ENCODE data around the gene LRBA. TPM values are rescaled to one million over a fixed set of nuclear protein-coding genes. Genes with fewer than 3 reads are reported as not detected.

The LRBA gene
- total and polyA plus RNA-seq, 7 donors, result 16.8 to 184 (median 91.1) TPM

DNA sequence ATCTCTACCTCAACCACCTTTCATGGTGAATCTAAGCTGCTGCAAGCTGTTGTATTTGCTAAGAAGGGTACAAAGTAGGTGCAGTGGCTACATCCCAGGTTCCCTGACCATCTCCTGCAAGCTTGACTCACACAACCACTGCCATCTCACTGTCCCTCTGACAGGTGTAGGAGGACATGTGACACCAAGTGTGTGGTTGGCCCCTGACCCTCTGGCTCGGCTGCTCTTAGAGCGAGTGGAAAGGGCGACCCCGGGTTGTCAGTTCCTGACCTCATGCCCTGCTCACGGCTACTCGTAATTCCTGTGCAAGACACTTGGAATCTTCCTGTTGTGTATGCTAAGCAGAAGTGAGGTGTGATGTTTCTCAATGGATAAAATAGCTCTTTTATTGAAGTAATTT is 752.5 kb downstream of the LRBA start:
- no peak overlapping the region for H3K4me3 ChIP-seq
- H3K27me3 ChIP-seq, result no peaks in the 10 kb centered on the region
- no peak overlapping the region for H3K27ac ChIP-seq
- WGBS, 2 donors, result 94 to 96% methylated on average over 6 of the region's 6 CpGs
- DNase-seq, result no peak
- intact Hi-C loops (cut with DNase I), result no loop called here
- H3K9me3 ChIP-seq, result no peaks in the 10 kb centered on the region
- peaks cover 0 to 29% (median 6%) of the 10 kb centered on the region in 4 donors for H3K36me3 ChIP-seq
- TF ChIP-seq POLR2AphosphoS5 (IDR thresholded peaks at IDR 0.05) (no peak), EP300 (IDR thresholded peaks at IDR 0.05) (no peak), POLR2A (IDR thresholded peaks at IDR 0.05) (no peak), CTCF (IDR thresholded peaks at IDR 0.05) (no peak)
- H3K4me1 ChIP-seq, result peaks cover 0 to 28% (median 9%) of the 10 kb centered on the region in 4 donors

GRCh38 chr4:150261571-150261970 is 753.5 kb downstream of the LRBA start:
- H3K4me1 ChIP-seq, result peaks cover 0 to 38% (median 16%) of the 10 kb centered on the region in 4 donors
- intact Hi-C loops (cut with DNase I), result no loop called here
- no peaks in the 10 kb centered on the region for H3K27me3 ChIP-seq
- H3K36me3 ChIP-seq, result peaks cover 0 to 29% (median 8%) of the 10 kb centered on the region in 4 donors
- H3K9me3 ChIP-seq, result no peaks in the 10 kb centered on the region
- no peak for DNase-seq
- 97% methylated on average over 2 of the region's 2 CpGs for WGBS, 2 donors
- no peak overlapping the region for H3K4me3 ChIP-seq
- H3K27ac ChIP-seq, result no peak overlapping the region
- TF ChIP-seq POLR2AphosphoS5 (IDR thresholded peaks at IDR 0.05), result no peak
- TF ChIP-seq EP300 (IDR thresholded peaks at IDR 0.05), result no peak
- no peak for TF ChIP-seq CTCF (IDR thresholded peaks at IDR 0.05)
- no peak for TF ChIP-seq POLR2A (IDR thresholded peaks at IDR 0.05)

DNA sequence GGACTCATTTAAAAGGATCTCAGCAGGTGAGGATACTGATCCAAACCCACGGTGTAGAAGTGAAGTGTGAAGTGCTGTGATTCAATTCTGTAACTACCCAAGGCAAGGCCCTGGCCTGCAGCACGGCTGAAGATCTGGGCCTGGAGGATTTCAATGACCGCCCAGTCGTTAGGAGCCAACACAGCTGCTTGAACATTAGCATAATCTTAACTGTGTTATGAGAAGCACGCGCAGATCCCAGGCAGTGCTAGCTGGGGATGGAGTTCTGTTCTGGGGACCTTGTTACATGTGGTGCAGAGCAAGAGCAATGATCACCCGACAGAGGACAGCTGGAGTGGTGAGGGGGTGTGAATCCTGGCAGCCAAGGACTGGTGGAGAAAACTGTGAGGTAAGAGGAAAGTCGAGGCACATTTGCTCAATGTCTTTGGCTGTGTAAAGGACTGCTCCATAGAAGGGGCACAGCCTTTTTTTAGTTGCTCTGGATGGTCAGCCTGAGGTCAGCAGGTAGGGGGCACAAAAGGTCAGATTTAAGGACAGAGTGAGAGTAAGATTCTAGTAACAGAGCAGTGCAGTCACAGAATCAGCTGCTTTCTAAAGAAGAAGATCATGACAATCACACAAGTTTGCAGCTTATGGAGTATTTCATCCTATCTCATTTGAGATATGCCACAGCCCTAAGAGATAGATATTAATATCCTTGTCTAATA is 755.1 kb downstream of the LRBA start:
- Histone ChIP-seq H3K9me3 (no peaks in the 10 kb centered on the region), H3K36me3 (peaks cover 0 to 17% (median 2%) of the 10 kb centered on the region in 4 donors), H3K4me3 (no peak overlapping the region), H3K27ac (peak overlapping the region in 2 of 4 donors; percentile 42 to 59), H3K4me1 (peaks cover 0 to 52% (median 31%) of the 10 kb centered on the region in 4 donors), H3K27me3 (no peaks in the 10 kb centered on the region)
- TF ChIP-seq EP300 (IDR thresholded peaks at IDR 0.05) (no peak), CTCF (IDR thresholded peaks at IDR 0.05) (no peak), POLR2A (IDR thresholded peaks at IDR 0.05) (no peak), POLR2AphosphoS5 (IDR thresholded peaks at IDR 0.05) (peak in 1 of 4 donors; percentile 38)
- WGBS, 2 donors, result 75 to 86% methylated on average over 8 of the region's 8 CpGs
- no peak for DNase-seq
- intact Hi-C loops (cut with DNase I), result no loop called here

DNA sequence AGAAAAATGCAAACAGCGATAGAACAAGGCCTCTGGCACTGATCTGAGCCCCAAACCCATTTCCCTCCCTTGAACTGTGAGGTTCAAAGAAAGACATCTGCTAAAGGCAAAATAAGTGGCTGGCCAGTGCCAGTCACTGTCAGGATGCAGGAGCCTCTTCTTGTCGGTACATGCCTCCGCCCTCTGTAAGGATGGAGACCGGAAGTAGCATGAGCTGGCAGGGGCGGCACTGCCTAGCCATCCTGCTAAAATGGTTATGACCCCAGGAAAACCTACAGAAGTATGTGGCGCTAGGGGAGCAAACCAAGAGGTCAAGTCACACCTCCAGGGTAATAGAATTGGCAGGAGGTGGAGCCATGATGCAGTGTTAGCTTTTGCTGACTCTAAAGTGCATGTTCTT is 756.5 kb downstream of the LRBA start:
- no peak for DNase-seq
- intact Hi-C loops (cut with DNase I), result no loop called here
- TF ChIP-seq CTCF (IDR thresholded peaks at IDR 0.05), result no peak
- TF ChIP-seq EP300 (IDR thresholded peaks at IDR 0.05), result no peak
- TF ChIP-seq POLR2AphosphoS5 (IDR thresholded peaks at IDR 0.05), result no peak
- TF ChIP-seq POLR2A (IDR thresholded peaks at IDR 0.05), result no peak

More for the DNA sequence above, 756.5 kb downstream of the LRBA start:
- Histone ChIP-seq H3K4me1 (peaks cover 0 to 59% (median 33%) of the 10 kb centered on the region in 4 donors), H3K36me3 (peaks cover 0 to 10% (median 2%) of the 10 kb centered on the region in 4 donors), H3K4me3 (no peak overlapping the region), H3K27me3 (no peaks in the 10 kb centered on the region), H3K9me3 (no peaks in the 10 kb centered on the region), H3K27ac (peak overlapping the region in 2 of 4 donors; percentile 4 to 59)
- 87 to 93% methylated on average over 6 of the region's 6 CpGs for WGBS, 2 donors
